GM18499 (cell line): ENCODE measurements around the gene C20orf141.
"Not testable (repeated sequence)": the region's sequence is repeated elsewhere in the genome, so short reads cannot be mapped to it uniquely, and the experiment has no call there.

Experiments
- ATAC-seq: cut with Tn5 transposase; IDR thresholded peaks from one replicate; pipeline ENCODE4 v1.9.1; 2021; ENCODE audit warnings: moderate number of reproducible peaks; ENCODE audit not compliant: insufficient read depth, unreplicated experiment

C20orf141 gene

DNA sequence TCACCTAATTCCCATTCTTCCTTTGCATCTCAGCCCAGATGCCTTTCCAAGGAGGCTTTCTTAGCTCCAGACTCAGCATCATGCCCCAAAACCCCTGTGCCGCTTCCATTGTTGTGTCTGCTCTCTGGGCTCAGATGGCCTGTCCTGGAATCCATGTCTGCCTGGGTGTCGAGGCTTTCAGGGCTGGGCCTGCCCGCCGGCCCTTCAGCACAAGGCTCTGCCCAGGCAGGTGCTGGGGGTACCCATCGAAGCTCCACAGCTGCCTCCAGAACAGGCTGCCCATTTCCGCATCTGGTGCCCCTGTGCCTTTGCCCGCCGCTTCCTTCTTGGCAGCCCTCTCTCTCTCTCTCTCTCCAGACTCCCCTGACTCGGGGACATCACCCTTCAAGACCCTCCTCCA lies 15.5 kb upstream of the C20orf141 start:
- no peak for ATAC-seq

DNA sequence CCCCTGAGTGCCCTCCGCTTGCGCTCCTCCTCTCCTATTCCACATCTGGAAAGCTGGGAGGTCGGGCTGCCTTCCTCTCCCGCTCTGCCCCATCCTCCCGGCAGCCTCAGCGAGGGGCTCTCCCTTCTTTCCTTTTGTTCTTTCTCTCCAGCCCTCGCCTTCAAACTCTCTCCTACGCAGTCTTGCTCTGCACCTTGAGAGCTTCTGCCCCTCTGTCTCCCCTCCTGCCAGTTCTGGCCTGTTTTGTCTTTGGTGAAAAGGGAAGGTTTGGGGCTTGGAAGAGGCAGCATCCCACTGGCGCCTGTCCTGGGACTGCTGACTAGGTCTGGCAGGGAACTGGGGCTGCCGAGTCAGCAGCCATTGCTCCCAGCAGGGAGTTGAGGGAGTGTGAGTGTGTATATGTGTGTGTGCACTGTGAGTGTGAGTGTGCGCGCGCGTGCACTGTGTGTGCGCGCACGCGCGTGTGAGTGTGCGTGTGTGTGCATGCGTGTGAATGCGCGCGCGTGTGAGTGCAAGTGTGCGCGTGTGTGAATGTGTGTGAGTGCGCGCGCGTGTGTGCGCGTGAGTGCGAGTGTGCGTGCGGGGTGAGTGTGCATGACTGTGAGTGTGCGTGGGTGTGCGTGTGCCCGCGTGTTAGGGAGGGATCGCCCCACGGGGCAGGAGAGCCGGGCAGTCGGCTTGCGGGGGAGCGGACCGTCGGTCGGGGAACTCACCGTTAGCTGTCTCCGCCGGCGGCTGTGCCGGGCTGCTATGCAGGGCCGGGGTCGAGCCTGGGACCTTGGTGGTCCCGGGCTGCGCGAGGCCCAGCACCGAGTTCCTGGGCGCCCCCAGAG lies 14.9 kb upstream of the C20orf141 start:
- no peak for ATAC-seq

DNA sequence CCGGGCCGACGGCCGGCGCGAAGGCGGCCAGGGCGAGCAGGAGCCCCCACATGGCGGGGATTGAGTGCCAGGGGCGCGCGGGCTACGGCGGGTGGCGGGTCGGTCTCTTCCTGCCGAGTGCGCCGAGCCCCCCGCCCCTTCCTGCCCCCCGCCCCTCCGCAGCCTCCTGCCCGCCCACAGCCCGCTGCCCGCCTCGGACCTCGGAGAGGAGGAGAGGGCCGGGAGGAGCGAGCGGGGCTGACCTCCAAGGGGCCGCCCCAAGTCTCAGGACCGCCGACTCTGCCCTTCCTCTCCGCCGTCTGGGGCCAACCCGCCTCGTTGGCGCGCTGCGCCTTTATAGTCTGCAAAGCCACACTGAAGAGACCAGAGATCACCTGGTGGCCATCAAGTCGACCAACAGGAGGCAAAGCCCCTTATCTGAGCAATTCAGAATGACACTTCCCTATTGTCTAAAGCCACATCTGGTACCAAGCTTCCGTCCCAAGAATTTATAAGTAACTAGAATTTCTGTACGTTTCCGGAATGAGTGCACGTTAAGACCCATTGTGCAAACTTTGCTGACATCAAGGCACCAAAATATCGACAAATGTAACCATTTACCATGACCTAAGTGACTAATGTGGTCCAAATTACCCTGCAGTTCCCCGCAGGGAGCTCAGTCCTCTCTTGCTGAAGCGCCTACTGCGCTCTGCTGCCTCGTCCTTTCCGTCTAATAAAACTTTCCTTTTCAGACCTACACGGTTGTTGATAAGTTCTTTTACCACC lies 14.1 kb upstream of the C20orf141 start, which contains the start of gene CPXM1:
CPXM1 (minus strand) TSS at position 107 of the 765 bp plus-strand sequence; CDS start at position 52, 55 bp downstream.
- ATAC-seq = no peak

DNA sequence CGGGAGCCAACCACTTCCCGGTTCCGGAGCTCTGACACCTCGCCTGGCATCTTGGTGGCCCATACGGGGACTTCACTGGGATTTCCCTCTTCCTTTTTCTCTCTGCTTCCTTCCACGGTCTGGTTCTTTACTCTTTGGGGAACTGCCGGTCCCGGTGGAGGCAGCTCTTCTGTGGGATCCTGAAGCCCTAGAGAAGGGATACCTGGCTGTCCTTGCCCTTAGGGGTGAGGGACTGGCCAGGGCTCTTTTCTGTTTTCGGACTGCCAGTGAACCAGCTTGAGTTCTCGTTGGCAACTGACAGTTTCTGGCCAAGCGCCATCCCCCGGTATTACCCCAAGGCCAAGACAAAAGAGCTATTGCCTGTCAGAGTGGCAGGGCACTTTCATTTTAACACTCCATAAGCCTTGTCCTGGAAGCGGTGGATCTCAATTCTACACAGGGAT lies 13.5 kb upstream of the C20orf141 start:
- no peak for ATAC-seq

DNA sequence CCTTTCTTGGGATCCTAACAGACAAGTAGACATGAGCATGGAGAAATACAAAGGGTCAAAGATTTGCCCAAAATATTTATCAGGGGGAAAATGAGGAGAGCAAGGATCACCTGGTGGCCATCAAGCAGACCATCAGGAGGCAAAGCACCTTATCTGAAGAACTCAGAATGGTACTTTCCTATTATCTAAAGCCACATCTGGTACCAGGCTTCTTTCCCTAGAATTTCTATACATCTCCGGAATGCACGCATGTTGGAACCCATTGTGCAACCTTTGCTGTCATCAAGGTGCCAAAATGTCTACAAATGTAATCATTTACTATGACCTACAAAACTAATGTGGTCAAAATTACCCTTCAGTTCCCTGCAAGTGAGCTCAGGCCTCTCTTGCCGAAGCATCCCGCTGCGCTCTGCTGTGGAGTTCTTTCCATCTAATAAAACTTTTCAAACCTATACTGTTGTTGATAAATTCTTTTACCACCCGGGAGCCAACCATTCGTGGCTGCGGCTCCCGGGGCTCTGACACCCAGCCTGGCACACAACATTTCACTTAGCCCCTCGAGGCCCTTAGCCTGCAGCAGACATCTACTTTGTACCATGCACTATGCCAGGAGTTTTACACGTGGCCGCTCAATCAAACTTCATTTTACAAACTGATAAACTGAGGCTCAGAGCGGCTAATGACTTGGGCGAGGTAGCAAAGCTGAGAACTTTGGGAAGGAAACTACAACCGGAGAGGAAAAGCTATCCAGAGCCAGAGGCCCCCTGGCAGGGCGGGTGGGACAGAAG lies 10.6 kb upstream of the C20orf141 start:
- ATAC-seq = no peak

DNA sequence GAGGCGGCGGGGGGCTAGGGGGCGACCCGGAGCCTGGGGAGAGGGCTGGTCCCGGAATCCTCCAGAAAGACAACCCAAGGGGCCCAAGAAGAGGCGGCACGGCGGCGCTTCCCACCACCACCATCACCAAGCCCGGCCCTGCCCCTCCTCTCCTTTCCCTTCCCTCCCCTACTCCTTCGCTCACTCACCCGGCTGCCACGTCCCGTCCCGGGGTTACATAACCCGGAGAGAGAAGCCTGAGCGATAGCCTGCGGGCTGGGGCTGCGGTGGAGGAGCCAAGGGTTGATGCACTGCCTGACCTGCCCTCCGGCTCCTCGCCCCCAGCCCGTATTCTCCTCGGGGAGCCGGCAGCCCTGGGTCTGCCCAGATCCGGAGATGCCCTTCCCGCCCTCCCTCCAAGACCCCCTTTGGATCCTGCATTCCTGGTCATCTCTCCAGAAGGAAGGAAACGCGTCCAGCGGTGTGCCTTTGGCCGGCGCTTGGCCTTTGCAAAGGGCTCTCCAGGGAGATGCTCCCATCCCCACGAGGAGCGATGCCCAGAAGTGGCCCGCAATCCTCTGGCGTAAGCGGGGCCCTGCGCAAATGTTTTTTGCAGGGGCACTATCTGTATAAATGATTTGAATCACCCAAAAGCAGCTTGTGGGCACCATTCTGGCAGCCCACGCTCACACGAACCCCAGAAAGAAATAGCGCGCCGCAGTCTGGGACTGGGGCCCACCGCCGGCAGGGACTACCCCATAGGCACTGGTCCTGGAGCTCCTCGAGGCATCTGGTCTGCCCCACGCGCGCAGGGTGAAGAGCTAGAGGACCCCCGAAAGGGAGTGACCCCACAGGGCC lies 9.7 kb upstream of the C20orf141 start:
- ATAC-seq = no peak

DNA sequence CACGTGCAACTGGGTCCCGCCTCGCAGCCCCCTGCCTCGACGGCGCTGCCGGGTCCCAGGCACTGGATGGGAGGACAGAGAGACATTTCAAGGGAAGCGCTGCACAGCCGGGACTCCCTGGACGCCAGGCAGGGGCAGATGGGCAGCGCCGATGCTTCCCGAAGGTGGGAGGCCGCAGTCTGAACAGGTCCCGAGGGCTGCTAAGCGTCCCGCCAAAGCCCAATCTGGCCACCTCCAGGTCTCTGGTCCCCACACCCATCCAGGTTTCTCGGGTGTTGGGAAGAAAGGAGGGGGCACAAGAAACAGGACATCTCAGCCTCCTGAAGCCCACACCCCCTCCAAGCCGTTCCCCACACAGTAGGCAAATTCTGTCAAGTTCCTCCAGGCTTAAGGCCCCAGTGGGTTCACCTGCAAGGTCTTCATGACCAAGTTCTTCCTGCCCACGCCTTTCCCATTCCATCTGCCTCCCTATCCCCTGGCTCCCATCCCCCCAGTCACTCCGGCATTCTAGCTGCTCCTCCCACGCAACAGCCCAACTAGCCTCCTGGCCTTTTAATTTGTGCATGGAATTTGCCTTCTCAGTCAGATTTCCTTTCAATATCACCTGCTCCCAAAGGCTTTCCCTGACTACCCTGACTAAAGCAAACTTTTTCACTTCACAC lies 9.0 kb upstream of the C20orf141 start:
- ATAC-seq = no peak

DNA sequence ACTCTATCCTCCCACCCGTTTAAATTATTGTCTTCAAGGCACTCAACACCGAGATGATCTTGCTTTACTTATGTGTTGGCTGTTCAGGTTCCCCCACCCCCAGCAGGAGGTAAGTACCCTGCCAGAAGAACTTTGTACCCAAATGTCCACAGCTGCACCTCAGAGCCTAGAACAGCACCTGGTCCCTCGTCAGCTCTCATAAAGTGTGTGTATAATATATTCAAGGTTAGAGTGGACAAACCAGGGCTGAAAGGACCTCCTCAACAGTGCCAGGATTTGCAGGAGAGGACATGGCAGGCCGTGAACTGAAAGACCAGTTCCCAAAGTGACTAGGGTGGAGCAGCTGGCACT lies 8.5 kb upstream of the C20orf141 start:
- ATAC-seq = no peak

DNA sequence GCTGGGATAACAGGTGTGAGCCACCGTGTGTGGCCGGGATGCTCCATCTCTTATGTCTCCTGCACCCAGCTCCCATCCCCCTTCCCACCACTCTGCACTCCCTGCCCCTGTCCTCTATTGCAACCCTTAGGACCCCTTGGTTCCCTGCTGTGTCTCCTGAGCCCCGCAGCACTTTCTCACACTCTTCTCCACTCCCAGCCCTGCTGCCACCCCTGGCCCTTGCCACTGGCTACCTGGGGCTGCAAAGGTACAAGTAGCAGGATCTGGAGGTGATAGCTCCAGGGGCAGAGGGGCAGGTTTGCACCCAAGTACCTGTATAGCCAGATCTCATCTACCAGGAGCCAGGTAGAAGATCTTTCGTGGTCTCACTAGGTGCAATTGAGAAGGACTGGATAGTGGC lies 7.8 kb upstream of the C20orf141 start:
- ATAC-seq = no peak

DNA sequence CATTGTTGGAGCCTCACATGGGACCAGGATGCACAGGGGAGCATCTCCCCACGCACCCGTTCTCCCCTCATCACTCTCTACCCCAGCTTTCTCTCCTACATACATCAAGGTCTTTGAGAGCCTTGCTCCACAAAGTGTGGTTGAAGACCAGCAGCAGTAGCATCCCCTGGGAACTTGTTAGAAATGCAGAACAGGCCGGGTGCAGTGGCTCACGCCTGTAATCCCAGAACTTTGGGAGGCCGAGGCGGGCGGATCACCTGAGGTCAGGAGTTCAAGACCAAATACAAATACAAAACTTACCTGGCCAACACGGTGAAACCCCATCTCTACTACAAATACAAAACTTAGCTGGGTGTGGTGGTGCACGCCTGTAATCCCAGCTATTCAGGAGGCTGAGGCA lies 6.9 kb upstream of the C20orf141 start:
- not testable (repeated sequence) for ATAC-seq

DNA sequence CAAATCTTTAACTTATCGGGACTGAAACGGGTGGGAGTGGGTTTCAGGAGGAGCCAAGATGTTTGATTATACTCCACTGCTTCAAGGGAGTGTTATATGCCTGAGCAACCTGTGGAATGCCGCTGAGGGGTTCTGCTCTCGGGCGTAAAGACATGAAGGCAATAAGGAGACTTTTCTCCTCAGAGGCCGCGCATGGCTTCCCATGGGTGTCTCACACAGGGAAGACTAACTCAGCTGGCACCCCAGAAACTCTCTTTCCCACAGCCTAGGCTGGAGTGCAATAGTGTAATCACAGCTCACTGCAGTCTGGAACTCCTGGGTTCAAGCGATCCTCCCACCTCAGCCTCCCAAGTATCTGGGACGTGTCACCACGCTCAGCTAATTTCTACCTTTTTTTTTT lies 5.1 kb upstream of the C20orf141 start:
- no peak for ATAC-seq

DNA sequence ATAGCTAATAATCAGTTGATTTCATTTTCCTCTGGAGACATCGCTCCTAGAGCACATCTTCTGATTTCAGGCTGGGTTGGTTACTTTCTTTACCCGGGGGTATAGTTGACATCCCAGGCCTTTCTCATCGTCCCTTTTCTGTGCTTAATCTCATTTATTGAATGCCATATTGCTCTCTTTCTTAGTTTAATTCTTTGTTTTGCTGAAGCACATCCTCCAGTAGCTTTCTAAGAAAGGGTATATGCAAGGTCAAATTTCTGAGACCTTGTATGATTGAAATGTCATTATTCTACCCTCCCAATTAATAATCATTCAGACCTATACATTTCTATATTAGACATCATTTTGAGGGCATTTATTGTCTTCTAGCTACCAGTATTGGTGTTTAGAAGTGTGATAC lies 2.6 kb upstream of the C20orf141 start:
- no peak for ATAC-seq

DNA sequence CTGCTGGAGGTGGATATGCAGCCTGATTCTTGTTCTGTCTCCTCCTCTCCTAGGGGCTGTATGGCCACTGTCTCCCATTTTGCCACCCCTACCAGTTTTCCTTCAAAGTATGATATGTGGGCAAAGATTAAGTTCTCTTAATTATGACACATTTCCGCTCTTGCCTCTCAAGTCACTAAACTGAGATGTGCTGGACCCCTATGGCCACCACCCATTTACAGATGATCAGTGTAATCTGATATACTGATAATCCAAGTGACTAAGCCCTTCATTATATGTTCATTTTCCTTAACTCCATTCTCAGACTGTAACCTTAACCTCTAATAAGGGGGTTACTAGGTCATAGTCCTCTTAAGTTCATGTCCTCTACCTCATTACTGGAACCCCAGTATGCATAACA lies 711 bp upstream of the C20orf141 start:
- ATAC-seq = no peak

DNA sequence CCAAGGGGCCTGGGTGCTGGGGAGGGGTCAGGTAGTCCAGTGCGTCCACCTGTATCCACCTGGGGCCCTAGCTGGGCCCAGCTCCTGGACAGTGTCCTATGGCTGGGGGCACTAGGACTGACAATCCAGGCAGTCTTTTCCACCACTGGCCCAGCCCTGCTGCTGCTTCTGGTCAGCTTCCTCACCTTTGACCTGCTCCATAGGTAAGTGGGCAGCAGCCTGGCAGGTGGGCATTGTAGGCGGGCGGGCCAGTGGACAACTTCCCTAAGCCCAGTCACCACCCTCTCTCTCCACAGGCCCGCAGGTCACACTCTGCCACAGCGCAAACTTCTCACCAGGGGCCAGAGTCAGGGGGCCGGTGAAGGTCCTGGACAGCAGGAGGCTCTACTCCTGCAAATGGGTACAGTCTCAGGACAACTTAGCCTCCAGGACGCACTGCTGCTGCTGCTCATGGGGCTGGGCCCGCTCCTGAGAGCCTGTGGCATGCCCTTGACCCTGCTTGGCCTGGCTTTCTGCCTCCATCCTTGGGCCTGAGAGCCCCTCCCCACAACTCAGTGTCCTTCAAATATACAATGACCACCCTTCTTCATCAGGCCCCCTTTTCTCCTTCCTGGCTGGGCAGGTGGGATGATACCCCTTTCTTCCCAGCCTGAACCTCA lies 584 bp downstream of the C20orf141 start:
- ATAC-seq = no peak

DNA sequence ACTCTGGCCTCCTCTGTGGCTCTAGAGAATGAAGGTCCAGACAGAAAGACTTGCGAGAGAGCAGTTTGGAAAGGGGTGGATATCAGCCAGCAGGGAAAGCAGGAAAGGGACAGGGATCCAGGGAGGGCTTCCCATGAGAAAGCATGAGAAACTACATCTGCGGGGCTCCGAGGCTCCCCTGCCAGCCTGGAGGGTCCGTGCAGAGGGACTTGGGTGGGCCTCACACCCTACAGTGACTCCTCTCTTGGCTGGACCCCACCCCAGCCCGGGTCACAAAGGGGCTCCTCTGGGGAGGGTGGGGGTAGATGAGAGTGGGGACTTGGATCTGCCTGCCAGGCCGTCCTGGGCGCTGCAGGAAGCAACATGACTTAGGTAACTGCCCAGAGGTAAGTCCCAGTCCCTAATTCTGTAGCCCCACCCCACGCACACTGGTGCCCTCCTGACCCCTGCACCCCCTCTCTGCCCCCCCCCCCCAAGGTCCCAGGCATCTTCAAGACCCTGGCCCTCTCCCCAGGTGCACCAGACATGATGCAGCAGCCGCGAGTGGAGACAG lies 1.3 kb downstream of the C20orf141 start, which contains the start of gene TMEM239:
TMEM239 (plus strand) TSS at position 335 of the 553 bp plus-strand sequence; CDS start at position 526, 191 bp downstream.
- ATAC-seq = no peak

DNA sequence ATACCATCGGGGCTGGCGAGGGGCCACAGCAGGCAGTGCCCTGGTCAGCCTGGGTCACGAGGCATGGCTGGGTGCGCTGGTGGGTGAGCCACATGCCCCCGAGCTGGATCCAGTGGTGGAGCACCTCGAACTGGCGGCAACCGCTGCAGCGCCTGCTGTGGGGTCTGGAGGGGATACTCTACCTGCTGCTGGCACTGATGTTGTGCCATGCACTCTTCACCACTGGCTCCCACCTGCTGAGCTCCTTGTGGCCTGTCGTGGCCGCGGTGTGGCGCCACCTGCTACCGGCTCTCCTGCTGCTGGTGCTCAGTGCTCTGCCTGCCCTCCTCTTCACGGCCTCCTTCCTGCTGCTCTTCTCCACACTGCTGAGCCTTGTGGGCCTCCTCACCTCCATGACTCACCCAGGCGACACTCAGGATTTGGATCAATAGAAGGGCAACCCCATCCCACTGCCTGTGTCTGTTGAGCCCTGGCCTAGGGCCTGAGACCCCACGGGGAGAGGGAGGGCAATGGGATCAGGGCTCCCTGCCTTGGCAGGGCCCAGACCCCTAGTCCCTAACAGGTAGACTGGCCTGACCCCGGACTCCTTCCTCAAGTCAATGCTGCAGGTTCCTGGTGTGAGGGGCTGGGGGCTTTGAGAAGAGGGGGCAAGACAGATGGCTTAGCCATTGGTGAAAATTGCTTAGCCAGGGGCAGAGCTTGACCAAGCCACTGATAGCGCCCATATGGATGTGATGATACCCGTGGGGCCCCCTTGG lies 2.0 kb downstream of the C20orf141 start:
- ATAC-seq = no peak

DNA sequence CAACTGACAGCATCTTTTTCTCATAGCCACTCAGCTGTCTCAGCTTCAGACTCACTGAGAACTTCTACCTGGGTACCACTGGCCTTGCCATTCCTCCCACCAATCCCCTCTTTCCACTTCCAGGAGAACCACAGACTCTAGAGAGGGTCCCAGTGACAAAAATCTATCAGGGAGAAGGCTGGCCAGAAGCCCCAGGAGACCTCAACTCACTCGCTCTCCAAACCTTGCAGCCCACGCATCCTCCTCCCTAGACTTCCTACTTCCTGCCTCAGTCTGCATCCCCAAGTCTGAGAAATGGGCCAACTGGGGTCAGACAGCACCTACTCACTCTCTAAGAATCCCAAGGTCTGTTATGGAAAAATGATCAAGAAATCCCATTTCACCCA lies 2.5 kb downstream of the C20orf141 start:
- no peak for ATAC-seq
